Measurements from ENCODE around the gene ANKH. TPM values are rescaled to one million over a fixed set of nuclear protein-coding genes. Genes with fewer than 3 reads are reported as not detected.

The ANKH gene
- total RNA-seq, 1 donor from 2014 or later, result 48.9 TPM

DNA sequence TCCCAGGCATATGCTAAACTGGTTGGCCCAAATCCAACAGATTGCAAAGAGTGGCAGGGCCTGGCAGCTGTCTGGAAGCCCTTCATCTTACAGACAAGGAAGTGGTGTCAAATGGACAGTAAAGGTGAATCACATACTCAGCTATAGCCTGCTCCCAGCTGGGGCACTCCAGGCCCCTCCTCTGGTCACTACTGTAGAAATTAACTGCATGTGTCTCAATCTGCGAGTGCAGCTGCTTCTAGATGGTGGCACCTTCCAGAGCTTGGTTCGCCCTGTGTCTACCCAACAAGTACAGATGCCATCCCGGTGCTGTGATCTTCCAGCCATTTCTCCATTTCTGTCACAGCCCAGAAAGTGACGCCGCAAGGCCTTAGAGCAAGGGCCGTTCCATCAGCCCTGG is 156.9 kb downstream of the ANKH start:
- DNase-seq (ENCODE audit: low spot score), result no peak

DNA sequence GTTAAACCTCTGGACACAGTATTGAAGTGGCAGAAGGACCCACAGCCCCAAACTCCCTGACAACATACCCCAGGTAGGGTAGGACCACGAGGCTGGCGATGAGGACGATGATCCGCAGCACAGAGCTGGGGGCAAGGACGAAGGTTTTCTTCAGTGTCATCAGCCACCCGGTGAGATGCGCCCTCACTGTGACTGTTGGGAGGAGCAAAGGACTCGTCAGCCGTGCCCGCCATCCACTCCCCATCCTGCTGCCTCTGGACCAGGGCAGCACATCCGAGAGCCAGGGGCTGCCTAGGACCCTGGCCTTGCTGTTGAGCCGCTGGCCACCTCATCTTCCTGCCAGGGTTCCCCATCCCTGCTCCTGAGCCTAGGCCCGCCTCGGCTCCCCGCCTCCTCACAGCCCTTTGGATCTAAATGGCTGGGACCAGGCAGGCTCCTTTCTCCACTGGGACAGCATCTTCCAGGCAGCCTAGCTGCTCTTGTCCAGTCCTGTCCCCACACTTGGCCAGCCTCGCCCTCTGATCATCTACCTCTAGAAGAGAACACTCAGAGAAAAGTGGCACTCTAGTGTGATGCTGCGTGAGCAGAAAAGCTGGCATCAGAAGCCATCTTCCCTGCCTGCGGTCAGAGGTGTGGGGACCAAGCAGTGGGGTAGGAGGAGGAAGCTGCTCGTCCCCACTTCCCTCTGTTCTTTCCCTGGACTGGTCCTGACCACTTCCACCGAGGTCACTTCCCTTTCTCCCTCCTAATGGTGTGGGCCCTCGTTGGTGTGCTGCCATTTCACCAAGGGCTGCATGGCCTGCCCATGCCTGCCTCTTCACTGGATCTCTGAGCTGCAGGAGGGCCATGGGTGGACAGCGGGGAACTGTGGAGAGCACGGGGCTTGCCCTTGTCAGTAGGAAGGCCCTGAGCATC is 157.8 kb downstream of the ANKH start:
- no peak for DNase-seq (ENCODE audit: low spot score)

DNA sequence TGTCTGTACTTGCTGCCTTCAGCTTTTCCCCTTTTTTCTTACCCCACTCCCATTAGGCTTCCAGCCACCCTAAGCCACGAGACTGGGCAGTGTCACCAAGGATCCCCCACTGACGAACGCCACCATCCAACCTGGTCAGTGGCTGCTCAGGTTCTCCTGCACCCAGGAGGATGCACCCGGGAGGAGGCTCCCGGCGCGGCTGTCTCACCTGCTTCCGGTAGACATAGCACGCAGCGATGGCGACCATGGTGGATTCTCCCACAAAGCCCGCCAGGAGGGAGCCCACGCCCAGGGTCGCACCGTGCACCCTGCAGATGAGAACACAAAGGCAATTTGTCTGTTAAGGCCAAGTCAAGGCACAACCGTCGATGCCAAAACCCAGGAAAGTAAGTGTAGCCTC is 158.9 kb downstream of the ANKH start:
- DNase-seq (ENCODE audit: low spot score), result no peak

DNA sequence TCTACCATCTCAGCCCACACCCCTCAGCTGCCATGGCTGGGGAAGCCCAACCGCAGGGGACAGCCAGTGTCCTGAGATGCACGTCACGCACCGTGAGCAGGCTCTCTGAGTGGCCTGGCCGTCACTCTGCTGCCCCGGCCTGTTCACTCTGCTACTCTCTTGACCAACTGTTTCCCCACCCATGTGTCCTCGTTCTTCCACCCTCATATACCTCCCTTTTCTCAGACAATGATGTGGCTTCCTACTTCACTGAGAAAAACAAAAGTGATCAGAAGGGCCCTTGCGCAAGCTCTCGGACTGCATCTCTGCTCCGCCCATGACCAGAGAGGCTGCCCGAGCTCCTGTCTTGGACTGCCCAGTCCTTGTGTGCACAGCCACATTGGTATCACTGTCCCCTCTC is 159.4 kb downstream of the ANKH start:
- no peak for DNase-seq (ENCODE audit: low spot score)

DNA sequence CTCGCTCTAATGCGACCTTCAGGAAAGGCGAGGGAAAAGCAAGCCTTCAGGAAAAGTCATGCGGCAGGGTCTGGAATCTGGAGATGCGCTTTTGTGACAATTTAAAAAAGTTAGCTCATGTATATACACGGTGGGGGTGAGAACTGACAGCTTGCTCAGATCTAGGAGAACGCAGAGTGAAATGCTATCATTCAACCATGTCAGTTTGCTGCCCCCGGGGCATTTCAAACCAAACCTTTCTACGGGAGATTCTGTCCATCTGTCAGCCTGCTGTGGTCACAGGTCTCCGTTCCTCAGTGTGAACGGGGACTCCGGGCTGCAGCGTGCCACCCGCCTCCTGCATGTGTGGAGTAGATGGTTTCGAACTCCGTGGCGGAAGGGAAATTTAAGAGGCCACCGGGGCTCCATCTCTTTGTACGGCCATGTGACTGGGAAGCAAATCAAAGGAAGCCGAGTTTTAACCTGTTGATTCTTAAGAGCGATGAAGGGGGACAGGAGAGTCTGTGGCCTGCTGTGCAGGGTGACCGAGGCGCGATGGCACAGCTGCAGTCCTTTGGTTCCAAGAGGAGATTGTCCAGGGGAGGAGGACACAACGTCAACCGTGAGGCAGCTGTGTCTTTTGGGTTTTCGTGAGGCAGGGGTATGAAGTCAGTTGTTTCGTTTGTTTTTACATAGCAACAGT is 161.1 kb downstream of the ANKH start:
- no peak for DNase-seq (ENCODE audit: low spot score)

DNA sequence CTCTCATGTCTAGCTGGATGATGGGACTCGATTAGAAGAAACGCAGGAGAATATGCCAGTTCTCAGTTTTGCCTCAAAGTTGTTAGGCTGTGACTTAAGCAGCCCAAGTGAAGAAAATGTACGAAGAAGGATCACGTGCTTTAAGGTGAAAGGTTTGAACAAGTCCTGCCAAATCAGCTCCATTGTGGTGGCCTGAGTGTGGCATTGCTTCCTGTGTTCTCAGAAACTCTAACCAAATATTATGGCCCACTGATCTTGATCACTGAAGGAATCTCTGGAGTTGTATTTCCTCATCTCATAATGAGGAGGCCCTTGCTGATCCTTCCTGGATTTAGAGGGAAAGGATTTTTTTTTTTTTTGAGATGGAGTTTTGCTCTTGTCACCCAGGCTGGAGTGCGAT is 163.0 kb downstream of the ANKH start:
- no peak for DNase-seq (ENCODE audit: low spot score)

DNA sequence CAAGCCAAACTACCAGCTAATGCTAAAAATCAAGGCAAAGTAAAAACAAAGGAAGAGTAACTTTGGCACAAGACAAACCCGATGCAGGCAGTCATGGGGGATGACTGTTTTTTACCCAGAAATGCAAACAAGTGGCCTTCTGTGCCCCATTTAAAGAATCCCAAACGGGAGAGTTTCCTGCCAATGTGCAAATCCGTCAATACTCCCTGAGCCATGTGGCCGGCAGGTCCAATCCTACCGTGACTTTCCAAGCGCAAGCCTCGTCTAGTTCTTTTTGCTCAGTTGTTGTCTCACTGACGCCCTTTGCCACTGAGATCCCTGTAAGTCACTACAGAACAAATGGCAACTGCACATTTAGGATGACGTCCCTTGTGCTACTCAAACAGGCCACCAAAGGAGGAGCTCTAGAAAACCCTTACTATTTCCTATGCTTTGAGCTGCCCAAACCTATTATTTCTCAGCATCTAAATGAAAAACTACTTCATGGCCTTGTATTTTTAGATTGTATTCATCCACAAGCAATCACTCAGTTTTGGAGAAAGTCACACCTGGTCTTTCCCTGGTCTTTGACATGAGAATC is 163.7 kb downstream of the ANKH start:
- no peak for DNase-seq (ENCODE audit: low spot score)

DNA sequence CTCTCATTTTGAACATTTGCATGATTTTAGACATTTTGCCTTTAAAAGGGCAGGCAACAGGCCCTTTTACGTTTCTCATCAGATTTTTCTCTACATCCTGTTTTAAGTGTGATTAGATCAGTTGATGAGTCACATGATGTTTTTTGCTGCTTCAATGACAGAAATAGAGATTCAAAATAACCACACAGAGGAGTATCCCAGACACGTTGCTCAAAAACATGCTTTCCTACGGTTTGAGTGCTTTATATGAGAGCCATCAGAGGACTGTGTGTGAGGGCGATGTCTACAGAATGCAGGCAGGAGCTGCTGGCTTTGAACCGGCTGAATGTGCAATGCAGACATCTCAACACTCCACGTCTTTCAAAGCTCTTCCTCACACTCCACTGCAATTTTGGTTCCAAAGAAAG is 165.0 kb downstream of the ANKH start:
- DNase-seq (ENCODE audit: low spot score), result no peak

DNA sequence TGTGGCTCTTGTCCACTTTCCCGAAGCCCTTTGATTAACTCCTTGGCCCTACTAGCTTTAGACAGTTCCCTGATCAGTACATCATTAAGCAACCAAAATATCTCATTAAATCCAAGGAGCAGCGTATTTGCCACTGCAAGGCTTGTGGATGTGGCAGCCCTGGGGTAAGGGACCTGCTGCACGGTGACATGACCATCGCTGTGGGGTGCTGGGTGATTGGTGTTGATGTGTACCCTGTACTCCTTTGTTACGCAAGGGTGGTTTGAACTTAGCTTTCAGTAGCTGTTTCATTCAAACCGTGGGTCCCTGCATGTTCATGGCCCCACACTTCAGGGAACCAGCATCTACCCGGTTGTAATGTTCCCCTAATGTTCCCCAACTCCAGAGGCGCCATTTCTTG is 166.0 kb downstream of the ANKH start:
- no peak for DNase-seq (ENCODE audit: low spot score)

DNA sequence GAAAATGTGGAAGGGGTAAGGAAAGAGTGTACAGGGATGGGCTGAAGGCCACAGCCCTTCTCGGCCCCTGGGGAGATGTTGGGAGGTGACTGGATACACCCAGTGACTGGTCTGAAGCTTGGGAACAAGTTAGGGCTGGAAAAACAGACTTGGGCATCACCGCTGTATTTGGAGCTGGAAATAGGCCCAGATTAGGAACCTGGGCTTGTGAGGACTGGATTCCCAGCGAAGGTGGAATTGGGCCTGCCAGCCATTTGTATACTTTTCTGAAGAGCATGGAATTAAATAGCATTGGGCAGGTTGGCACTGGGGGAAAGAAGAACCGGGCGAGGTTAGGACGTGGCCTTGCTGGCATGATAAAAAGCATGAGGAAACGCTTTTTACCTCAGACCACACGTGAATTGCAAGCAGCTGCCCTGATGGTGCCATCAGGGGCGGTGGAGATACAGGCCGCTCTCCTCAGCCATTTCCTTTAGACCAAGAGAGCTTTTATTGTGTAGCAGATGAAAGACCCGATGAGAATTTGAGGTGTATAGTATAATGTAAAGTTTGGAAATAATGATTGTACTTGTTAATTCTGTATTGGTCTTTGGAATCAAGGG is 169.2 kb downstream of the ANKH start:
- no peak for DNase-seq (ENCODE audit: low spot score)

DNA sequence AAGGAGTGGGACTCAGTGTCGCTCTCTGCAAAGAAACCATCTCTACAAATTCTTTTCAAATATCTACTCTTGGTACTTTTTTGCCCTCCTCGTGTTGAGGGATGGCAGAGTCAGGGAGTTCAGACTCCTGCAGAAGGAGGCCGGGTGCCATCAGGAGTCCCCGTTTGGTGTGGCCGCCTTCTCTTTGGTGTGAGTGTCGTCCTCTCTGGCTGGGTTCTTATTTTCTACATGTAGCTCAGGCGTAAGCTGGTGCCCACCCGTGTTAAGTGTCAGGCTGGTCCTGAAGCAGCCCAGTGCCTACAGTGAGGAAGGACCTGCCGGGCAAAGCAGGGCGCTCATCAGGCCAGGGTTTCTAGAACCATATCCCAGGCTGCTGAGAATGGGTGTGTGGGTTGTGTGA is 170.0 kb downstream of the ANKH start:
- no peak for DNase-seq (ENCODE audit: low spot score)

DNA sequence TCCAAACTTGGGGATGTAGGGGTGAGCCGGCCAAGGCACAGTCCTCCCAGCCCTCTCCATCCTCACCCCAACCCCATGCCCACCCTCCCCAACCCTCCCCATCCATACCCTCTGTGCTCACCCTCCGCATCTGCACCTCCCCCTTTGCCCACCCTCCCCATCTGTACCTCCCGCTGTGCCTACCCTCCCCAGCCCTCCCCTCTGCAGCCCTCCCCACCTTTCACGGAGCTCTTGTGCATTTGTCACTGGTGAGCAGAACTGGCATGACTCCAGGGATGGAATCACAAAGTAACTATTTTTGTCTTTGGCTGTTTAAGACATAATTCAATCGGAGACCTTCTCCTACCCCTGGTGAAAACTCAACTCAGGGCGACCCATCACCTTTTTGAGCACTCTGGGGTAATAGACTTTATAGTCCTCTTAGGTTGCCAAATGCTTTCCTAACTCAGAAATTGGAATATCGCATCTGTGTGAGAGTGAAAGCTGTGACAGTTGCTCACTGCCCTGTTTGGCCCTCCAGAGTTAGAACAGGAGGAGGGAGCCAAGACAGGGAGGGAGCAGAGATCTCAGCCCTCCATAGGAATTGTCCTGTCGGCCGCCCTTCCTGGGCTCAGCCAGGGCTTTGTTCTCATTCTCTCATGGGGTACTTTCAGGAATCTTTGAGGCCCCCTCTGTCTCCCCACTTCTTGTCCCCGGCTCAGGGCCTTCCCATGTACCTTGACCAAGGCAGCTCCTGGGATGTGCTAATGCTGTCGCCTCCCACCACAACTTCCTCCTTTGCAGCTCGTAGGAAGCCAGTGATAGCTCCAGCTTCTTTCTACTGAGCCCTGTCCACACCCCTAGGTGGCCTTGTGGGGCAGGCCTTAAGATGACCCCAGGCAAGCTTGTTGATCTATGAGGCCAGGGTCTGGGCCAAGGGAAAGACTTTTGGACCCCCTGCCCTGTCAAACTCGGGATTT is 170.8 kb downstream of the ANKH start:
- no peak for DNase-seq (ENCODE audit: low spot score)

DNA sequence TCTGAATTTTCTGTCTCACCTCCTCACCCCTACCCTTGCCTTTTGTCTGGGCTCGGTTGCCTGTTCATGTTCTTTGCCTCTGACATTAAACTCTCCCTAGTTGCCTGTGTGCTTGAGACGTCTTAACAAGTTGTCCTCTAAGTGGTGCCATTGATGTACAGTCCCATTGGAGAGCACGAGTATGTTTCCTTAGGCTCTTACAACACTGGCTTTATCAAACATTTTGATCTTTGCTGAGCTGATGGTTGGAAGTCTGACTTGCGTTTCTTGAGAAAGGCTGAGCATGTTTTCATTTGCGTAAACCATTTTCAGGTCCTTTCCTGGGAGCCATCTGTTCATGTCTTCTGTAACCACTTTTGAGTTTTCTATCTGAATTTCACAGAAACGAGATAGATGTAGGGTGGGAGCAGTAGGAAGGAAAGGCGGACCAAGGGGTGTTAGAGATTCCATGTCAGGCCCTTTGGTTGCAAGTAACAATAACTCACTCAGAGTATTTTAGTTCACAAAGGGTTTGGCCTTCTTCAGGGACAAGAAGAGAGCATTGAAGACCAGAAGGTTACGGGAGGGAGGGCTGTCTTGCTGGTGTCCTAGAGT is 171.7 kb downstream of the ANKH start:
- no peak for DNase-seq (ENCODE audit: low spot score)

DNA sequence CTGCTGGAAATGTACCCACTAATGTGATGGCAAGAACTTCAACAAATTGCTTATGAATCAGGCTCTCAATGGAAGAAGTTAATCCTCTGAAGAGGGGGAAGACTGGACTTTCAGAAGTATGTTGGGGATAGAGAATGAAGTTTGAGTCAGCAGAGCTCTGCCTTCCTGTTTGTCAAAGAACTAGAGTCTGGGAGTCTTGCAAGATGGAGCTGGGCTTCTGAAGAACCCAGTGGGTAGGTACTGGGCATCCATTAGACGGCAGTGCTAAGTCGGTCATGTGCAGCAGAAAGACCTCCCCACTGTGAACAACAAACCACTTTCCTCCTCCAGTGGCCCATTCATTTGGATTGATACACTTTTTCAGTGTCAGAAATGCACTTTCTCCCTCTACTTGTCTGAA is 172.4 kb downstream of the ANKH start:
- no peak for DNase-seq (ENCODE audit: low spot score)

DNA sequence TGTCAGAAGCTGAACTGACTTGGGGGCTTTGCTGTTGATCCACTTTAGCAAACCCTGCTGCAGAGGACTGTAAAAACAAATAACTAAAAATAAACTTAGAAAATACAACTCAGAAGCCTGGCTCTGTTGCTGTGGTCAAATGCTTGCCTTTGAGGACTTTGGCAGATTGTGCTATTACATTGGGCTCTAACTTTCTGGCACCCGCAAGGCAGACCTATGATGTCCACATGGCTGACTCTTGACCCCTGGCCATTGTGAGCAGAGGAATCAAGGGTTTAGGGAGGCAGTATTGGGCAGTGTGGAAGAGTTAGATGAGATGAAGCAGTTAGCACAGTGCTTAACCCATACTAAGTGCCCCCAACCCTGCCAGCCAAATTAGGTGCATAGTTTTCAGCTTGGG is 173.1 kb downstream of the ANKH start:
- DNase-seq (ENCODE audit: low spot score), result no peak

DNA sequence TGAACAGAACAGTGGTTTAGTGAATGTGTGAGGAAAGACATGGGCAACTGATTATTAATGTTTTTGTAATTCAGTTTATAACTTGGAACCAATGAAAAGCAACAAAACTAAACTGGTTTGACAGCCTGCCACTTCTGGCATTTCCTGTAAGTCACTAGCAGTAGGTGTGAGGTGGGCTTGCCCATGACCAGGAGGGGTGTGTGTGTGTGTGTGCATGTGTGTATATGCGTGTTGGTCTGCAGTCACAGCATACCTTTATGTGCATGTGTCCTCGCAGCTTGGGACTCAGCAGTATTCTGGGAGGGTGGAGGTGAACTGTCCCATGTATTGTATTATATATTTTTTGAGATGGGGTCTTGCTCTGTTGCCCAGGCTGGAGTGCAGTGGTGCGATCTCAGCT is 174.7 kb downstream of the ANKH start:
- no peak for DNase-seq (ENCODE audit: low spot score)

DNA sequence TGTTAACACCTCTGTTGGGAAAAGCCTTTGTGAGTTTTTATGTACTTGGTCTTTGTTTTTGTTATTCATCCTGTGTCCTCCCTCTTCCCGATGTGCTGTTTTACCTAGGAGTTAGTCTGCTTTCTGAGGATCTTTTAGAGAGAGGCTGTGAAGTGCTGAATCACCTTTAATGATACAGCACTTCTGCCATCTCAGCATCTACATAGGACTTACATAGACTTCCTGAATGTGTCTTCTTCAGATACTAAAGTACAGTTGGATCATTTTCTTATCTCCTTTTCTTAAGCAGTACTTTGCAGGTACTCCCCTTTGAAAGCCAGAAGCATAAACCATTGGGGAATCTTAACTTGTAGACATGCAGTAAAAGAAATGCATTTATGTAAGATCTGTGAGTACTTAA is 175.5 kb downstream of the ANKH start:
- DNase-seq (ENCODE audit: low spot score), result no peak

DNA sequence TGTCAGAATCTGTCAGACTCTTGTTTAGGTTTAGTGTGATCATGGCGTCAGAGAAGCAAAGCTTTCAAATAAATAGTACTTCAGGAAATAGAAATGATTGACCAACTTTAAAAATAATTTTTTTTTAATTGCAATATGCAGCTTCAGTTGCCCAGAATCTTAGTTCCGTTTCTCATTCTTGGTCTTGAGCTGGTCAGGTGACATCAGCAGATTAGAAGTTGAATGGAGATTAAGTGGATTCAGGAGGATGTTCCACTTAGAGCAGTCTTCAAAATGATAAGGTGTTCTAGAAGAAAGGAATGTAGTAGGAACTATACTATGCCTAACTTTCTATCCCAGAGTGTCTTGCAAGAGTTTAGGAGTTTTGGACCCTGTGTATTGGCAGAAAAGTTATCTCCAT is 176.4 kb downstream of the ANKH start:
- DNase-seq (ENCODE audit: low spot score), result no peak

DNA sequence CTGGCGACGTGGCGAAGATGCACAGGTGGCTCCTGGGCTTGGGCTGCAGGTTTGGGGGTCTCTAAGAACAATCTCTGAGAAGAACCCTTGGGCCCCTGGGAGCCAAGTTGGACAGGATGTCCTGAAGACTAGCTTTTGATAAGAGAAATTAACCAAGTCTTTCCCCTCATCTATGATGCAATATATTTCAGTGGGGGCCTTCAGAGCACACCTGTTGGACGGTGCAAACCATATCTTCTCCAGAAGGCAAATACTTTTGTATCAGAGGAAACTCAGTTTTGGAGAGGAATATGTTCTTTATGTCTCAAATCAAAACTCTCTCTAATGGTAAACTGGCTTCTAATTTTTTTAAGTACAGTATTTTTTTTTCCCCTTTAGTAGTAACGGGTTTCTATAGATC is 178.5 kb downstream of the ANKH start:
- no peak for DNase-seq (ENCODE audit: low spot score)

DNA sequence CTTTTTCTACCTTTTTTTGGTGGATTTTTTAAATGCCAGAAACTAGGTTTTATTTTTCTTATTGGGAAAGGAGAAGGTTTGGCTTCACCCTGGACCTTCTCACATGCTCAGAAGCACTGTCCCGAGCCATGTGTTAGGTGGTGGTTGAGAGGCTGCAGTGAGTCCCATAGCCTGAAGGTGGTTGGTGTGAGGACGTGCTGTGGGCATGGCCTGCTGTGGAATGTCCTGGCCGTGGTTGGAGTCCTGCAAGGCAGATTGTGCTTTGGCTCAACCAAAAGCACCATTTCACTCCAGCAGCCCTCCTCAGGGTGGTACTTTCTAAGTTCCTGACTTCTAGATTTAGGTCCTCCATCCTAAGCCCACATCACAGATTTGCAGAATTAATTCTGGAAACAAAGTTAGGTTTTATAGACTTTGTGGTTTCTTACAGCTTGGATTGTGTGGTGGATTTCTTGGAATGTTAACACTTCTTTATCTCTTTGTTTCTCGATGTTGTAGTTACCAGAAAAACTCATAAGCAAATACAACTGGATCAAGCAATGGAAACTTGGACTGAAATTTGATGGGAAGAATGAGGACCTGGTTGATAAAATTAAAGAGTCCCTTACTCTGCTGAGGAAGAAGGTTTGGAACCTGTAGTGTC is 184.4 kb downstream of the ANKH start:
- DNase-seq (ENCODE audit: low spot score), result no peak

DNA sequence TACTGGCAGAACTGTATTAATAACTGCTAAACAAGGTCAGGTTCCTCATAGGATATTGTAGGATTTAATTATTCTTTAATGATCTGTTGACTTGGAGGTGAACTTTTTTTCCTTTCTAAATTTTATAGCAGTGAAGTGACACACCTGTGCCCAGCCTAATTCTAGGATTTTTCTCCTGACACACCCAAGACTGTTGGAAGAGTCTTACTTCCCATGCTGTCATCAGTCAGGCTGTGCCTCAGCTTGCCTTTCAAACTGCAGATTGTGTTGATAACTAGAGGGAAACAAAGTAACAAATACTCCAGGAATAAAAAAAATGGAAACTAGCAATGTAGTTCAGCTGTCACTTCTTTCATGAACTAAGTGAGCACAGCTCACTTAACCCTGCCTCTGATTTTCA is 185.1 kb downstream of the ANKH start:
- DNase-seq (ENCODE audit: low spot score), result no peak
